OCI-LY1 (cell line): Measurements from ENCODE around the gene PAX9.

Source experiments
- H2AFZ ChIP-seq: fragments of 200-600 bp; sonication (generic), shearing (Covaris generic); 2 replicates; pipeline ENCODE4 v1.6.0; 2014; ENCODE audit warnings: antibody characterized with exemption, mild to moderate bottlenecking, low read length
- H3F3A ChIP-seq: fragments of 200-600 bp; sonication (generic), shearing (Covaris generic); 2 replicates; pipeline ENCODE4 v1.6.0; 2014; ENCODE audit warnings: mild to moderate bottlenecking, antibody characterized with exemption, low read length, moderate library complexity; ENCODE audit not compliant: insufficient read depth
- H3K27ac ChIP-seq: fragments of 200-600 bp; sonication (generic); 2 replicates; pipeline ENCODE4 v1.5.1; 2014; ENCODE audit warnings: low read length, mixed run types, mild to moderate bottlenecking, low read depth; ENCODE audit not compliant: poor library complexity, severe bottlenecking
- H3K27me3 ChIP-seq: fragments of 200-600 bp; sonication (generic); 2 replicates; pipeline ENCODE4 v1.6.0; 2014; ENCODE audit warnings: antibody characterized with exemption, mild to moderate bottlenecking, low read length, moderate library complexity; ENCODE audit not compliant: insufficient read depth
- H3K36me3 ChIP-seq: fragments of 200-600 bp; sonication (generic); 2 replicates; pipeline ENCODE4 v1.6.1; 2014; ENCODE audit warnings: mild to moderate bottlenecking, antibody characterized with exemption, low read length, moderate library complexity, mixed read lengths; ENCODE audit not compliant: insufficient read depth
- H3K4me1 ChIP-seq: fragments of 200-600 bp; sonication (generic); 2 replicates; pipeline ENCODE4 v1.5.1; 2014; ENCODE audit warnings: mild to moderate bottlenecking, low read length, moderate library complexity; ENCODE audit not compliant: insufficient read depth, severe bottlenecking
- H3K4me2 ChIP-seq: fragments of 200-600 bp; sonication (generic), shearing (Covaris generic); 2 replicates; pipeline ENCODE4 v1.6.1; 2014; ENCODE audit warnings: low read length
- H3K4me3 ChIP-seq: fragments of 200-600 bp; sonication (generic); 2 replicates; pipeline ENCODE4 v1.5.1; 2014; ENCODE audit warnings: low read length, low read depth, mild to moderate bottlenecking, mixed read lengths; ENCODE audit not compliant: poor library complexity, severe bottlenecking
- H3K79me2 ChIP-seq: fragments of 200-600 bp; shearing (Covaris generic); 2 replicates; pipeline ENCODE4 v1.6.1; 2016; ENCODE audit warnings: mixed run types, low read length, mixed read lengths; ENCODE audit not compliant: insufficient read depth
- H3K9ac ChIP-seq: fragments of 200-600 bp; sonication (generic), shearing (Covaris generic); 2 replicates; pipeline ENCODE4 v1.6.1; 2014; ENCODE audit warnings: mild to moderate bottlenecking, low read length, mixed read lengths
- H3K9me2 ChIP-seq: fragments of 200-600 bp; sonication (generic), shearing (Covaris generic); 2 replicates; pipeline ENCODE4 v1.6.1; 2014; ENCODE audit warnings: low read depth, mild to moderate bottlenecking, low read length, mixed read lengths
- H3K9me3 ChIP-seq: fragments of 200-600 bp; shearing (Covaris generic); 2 replicates; pipeline ENCODE4 v1.6.1; 2014; ENCODE audit warnings: low read length, mixed read lengths
- H4K20me1 ChIP-seq: fragments of 200-600 bp; sonication (generic), shearing (Covaris generic); 2 replicates; pipeline ENCODE4 v1.6.0; 2016; ENCODE audit warnings: mild to moderate bottlenecking, low read length; ENCODE audit not compliant: insufficient read depth
- CTCF ChIP-seq: fragments of 200-600 bp; sonication (generic), shearing (Covaris generic); IDR thresholded peaks from 2 replicates; pipeline ENCODE4 v1.5.1; 2017; ENCODE audit warnings: mild to moderate bottlenecking, antibody characterized with exemption, low read length, moderate library complexity, mixed read lengths
- EZH2 ChIP-seq: fragments of 200-600 bp; sonication (generic), shearing (Covaris generic); IDR thresholded peaks from 2 replicates; pipeline ENCODE4 v1.8.0; 2017; ENCODE audit warnings: borderline replicate concordance, mixed run types, mild to moderate bottlenecking, antibody characterized with exemption, low read length, moderate library complexity, mixed read lengths

Gene PAX9

GRCh38 chr14:36726128-36726527 lies 64.5 kb downstream of the PAX9 start:
- Histone ChIP-seq H4K20me1 (no peaks in the 10 kb centered on the region), H3K9me3 (no peaks in the 10 kb centered on the region), H2AFZ (no peak overlapping the region), H3K27ac (no peak overlapping the region), H3K9me2 (no peaks in the 10 kb centered on the region), H3K9ac (no peak overlapping the region), H3K4me3 (no peak overlapping the region), H3K4me1 (no peaks in the 10 kb centered on the region), H3K4me2 (no peak overlapping the region), H3K27me3 (no peaks in the 10 kb centered on the region), H3K36me3 (no peaks in the 10 kb centered on the region), H3K79me2 (no peaks in the 10 kb centered on the region), H3F3A (no peaks in the 10 kb centered on the region)
- TF ChIP-seq EZH2: no peak
- no peak for TF ChIP-seq CTCF
